ENCODE measurements around the gene TRIM65.
A peak's percentile ranks its signal among the peaks of the same experiment; 100 is the strongest.

The TRIM65 gene, protein sequence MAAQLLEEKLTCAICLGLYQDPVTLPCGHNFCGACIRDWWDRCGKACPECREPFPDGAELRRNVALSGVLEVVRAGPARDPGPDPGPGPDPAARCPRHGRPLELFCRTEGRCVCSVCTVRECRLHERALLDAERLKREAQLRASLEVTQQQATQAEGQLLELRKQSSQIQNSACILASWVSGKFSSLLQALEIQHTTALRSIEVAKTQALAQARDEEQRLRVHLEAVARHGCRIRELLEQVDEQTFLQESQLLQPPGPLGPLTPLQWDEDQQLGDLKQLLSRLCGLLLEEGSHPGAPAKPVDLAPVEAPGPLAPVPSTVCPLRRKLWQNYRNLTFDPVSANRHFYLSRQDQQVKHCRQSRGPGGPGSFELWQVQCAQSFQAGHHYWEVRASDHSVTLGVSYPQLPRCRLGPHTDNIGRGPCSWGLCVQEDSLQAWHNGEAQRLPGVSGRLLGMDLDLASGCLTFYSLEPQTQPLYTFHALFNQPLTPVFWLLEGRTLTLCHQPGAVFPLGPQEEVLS

DNA sequence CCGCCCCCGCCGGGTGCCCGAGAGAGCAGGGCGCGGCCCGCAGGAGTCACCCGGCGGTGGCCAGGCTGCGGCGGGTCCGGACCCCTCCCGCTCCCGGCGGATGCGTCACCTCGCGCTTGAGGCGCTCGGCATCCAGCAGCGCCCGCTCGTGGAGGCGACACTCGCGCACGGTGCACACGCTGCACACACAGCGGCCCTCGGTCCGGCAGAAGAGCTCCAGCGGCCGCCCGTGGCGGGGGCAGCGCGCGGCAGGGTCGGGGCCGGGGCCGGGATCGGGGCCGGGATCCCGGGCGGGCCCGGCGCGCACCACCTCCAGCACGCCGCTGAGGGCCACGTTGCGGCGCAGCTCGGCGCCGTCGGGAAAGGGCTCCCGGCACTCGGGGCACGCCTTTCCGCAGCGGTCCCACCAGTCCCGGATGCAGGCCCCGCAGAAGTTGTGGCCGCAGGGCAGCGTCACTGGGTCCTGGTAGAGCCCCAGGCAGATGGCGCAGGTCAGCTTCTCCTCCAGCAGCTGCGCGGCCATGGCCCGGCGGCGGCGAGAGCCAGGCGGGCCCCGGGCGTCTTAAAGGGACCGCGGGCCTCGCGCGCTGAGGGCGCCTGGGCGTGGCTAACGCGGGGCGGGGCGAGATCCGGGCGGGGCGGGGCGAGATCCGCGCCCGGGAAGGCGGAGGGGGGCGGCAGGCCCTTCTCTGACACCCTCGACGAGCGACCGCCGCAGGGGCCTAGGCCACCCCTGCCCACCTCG, at the start of gene TRIM65:
TRIM65 (minus strand) TSS at position 537 of the 745 bp plus-strand sequence; CDS start at position 523, 14 bp downstream.
- peak; percentile 41 to 80 for DNase-seq

DNA sequence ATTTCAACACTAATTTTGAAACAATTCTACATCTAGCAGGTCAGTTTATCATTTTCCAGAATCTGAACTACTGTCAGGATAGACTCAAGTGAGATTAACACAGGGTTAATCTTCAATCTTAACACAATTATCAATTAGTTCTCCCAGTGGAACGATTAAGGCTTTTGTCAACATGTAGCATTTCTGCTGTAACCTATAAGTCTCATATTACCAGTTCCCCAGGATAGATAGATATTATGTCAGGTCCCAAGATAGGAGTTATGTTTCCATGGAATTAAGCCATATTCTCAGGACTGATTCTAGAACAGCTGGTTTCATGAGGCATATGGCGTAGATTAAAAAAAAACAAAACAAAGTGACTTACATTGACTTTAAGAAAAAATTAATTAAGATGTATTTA, 48.5 kb upstream of the TRIM65 start:
- DNase-seq = no peak

DNA sequence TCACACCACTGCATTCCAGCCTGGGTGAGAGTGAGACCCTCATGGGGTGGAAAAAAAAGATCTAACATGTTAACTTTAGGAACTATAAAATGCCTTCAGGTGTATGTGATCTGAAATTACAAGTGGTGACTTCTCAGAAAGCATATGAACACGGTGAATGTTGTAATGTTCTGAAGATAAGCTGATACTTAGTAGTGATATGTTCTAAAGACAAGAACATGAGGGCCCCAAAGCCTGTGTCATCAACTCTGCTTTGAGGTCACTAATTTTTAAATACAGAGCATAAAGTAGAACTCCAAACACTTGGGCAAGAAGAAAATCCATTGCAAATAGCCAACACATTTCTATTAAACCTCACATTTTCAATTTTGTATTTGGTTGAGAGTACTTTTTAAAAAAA, 46.7 kb upstream of the TRIM65 start:
- no peak for DNase-seq

DNA sequence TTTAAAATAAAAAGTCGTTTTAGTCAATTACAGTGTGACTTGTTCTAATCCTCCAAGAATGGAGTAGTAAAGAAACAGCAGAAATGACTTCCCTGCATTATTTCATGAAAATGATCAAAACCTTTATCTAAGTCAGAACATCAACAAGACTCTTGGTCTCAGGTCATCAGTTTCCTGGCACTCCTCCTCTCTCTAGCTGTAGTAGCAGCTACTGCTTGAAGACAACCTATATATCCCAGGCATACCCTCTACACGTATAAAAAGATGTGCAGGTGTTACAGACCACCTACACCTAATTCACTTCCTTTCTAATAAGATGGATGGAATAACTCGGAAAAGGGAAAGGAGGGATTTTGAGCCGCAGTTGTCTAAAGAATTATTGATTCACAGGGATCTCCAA, 45.7 kb upstream of the TRIM65 start:
- DNase-seq = no peak

DNA sequence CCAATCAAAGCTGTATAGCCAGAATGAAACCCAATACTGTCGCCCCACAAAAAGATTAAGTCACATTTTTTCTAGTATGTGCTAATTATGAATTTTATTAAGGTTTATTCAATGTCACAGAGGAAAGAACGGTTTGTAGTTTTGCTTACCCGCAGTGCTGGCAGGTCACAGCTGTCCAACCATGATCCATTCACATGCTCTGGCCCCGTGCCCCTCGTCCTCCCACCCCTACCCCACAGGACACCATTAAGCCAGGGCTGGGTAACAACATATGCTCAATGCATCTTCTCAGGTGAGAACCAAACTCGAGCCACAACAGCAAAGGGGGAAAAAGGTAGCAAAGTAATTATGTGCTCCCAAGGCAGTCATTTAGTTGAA, 44.7 kb upstream of the TRIM65 start:
- DNase-seq = no peak

DNA sequence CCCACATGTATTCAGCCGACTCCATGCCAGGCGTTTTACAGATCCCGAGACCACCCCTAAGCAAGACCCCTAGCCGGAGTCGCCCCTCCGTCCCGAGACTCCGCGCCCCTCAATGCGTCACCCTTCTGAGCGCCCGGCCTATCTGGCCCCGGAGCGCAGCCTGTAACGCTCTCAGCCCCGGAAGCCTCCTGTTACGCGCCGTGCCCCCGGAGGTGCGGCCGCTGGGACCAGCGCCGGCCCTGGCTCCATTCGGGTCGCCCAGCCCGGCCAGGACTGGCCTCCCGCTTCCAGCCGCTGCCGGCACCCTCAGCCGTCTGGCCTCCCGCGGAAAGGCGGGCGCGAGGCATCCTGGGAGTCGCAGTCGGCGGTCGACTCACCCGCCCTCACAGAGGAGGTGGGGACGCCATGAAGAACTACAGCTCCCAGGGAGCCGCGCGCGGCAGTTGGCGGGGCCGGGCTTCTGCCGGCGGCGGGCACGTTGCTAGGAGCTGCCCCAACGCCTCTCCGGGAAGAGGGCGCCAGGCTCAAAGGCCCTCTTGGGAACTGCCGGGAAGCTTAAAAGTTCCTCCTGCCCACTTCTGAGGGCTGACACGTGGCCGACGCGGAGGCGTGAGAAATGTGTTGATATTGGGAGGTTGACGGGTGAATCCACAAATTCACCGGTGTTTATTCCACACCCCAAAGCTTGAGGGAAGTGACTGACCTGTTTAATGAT, 44.1 kb upstream of the TRIM65 start, which contains the start of gene FBF1:
FBF1 (minus strand) TSS at position 316 of the 715 bp plus-strand sequence. CDS start 2,893 bp downstream, outside the sequence.
- peak; percentile 71 to 73 for DNase-seq

DNA sequence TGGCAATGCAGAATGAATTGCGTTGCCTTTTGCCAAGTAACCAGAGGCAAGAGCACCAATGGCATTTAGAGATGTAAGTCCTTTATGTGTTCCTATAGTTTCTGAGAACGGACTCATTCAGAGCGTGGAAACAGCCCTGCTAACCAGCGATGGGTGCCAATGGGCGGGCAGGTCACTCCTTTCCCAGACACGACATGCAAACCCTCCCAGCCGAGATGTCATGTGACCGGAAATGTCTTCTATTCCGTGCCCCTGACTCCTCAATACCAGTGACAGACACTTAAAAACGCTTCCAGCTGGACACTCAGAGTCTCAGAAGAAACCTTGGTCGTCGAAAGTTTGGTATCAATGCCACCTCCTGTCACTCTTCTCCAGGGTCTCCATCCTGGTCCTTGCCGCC, 40.9 kb upstream of the TRIM65 start:
- no peak for DNase-seq

DNA sequence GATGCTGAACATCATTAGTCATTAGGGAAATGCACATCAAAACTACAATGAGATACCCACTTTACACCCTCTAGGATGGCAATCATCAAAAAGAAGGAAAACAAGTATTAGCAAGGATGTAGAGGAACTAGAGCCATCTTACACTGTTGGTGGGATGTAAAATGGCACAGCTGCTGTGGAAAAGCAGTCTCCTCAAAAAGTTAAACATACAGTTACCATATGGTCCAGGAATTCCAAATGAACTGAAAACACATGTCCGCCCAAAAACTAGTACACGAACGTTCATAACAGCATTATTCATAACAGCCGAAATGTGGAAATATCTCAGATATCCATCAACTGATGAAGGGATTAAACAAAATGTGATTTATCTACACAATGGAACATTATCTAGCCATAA, 37.1 kb upstream of the TRIM65 start:
- DNase-seq = no peak

DNA sequence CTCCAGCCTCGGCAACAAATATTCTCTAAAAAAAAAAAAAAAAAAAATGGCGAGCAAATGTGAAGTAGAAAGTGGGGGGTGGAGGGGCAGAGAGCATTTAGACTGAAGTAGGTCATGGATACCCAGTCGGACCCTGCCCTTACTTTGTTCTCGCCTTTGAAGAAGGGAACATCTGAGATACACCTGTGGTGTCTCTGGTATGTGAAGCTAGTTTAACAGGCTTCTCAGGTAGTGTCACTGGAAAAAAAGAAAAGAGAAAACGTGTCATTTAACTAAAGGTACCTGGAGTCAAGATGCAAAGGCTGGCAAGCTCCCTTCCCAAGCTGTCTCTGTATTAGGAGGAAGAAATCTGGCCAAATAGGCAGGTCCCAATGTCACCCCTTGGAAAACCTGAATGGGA, 36.1 kb upstream of the TRIM65 start:
- DNase-seq = no peak

DNA sequence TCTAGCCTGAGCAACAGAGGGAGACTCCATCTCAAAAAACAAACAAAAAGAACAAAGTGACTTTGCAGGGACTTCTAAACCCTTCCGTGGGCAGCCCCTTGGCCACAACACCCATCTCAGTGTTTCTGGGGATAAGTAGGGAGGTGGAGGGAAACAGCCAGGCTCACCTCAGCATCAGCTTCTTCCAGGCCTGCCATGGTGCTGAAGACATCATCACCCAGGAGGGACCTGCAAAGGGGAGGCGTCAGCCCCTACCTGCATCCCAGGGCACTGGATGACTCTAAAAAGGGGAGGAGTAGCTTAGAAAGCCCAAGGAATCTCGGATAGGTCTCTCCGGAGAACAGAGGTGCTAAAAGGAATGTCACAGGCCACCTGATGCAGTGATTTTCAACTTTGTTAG, 34.3 kb upstream of the TRIM65 start:
- DNase-seq = no peak

DNA sequence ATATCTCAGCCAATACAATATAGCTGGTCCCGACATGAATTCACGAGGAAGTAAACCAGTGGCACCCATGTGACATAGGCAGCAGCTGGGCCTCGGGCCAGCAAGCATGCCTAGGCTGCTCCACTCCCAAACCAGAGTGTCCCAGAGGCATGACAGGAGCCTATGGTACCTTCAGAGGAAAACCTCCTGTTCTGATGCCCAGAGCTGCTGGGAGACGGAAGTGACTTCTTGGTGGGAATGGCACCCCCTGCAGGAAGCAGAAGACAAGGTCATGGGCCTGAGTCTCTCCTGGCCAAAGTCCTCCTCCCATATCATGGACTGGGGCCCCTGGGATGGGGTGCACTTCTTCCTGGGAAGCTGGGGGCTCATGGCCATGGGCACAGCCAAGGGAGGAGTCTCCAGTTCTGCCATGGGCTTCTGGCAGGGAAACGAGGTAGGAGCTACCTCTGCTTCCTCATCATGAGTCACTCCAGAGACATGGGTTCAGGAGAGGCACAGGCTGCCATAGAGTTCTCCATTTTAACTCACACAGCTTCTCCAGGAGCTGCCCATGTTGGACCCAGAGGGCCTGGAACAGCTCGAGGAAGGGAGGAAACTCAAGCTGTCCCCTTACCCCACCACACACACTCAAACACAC, 30.7 kb upstream of the TRIM65 start:
- no peak for DNase-seq

DNA sequence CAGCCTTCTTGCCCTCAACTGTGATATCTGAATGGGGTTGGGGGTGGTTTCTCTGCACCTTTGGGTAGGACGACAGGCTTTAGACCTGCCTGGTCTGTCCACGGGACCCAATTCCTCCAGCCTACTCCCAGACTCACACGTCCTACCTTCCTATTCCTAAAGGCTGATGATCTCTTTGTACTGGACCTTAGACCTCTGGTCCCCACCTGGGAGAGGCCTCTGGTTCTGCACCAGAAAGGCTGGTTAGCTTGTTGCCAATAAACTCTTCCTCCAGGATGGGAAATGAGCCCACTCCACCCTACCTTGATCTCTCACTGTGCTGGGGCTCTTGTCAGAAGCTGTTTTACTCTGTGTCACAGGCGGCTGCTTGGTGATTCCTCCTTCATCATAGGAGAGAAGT, 29.7 kb upstream of the TRIM65 start:
- no peak for DNase-seq

DNA sequence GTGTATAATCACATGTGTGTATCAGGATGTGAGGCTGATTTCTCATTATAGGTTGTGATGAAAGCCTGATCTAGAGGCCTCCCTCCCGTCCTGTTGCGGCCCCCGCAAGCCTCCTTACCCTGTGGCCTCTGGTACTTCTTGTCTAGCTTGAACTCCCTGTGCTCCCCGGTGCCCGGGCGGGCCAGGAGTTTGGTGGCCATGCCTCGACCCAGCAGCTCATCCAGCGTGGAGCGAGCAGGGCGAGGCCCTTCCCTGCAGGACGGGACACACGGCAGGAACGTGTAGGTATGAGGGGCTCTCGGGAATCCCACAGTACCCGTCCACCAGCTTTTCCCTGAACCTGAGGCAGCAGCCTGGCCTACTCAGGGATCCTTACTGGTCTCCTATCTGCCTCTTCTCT, 29.2 kb upstream of the TRIM65 start:
- no peak for DNase-seq

DNA sequence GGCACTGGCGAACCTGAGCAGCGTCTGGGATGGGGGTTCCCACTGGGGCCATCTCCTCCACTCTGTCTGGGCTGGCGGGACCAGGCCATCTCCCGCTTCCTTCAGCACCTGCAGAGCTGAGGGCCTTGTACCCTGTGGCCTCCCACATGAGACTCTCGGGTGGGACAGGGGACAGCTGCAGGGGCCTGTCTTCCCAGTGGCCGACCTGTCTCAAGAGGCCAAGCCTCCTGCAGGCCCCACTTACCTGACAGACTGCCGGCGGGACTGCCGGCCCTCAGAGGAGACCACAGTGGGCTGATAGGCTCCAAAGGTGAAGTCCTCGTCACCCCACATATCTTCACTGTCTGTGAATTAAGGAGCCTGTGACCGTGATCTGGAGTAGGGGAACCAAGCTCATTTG, 28.4 kb upstream of the TRIM65 start:
- no peak for DNase-seq

DNA sequence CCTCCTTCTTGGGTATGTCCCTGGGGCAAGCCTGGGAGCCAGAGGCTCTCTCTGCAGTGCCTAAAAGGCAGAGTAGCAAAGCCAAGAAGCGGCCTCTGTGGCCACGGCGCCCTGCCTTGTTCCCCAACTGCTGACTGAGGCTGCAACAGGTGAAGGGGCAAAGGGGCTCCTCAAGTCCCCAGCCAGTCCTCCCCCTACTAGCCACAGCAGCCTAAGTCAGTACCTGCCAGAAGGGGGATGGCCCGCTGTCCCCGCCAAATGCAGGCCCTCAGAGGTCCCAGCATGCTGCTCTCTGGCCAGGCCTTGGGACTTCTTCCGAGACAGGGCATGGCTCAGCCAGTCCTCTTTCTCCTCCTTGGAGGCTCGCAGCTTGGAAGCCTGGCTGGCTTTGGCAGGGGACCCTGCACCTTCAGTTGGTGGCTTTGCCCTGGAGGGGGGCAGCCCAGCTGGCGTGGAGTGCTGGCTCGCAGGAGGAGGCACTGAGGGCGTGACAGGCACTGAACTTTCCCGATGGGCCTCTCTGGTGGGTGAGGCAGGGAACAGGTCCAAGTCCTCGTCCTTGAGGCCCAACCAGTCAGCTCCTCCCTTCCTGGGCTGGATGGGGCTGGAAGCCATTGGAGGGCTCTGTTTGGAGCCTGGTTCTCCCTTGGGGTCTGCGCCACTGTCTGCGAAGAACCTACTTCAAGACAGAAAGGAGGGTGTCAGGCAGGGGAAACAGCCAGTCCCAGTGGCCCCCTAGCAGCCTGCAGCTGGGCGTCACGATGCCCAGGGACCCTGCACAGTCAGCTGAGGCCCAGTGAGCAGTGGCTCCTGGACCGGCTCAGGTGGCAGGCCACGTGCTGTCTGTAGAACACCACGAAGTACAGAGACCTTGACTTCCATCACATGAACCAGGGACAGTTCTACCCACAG, 26.5 kb upstream of the TRIM65 start:
- DNase-seq = no peak

DNA sequence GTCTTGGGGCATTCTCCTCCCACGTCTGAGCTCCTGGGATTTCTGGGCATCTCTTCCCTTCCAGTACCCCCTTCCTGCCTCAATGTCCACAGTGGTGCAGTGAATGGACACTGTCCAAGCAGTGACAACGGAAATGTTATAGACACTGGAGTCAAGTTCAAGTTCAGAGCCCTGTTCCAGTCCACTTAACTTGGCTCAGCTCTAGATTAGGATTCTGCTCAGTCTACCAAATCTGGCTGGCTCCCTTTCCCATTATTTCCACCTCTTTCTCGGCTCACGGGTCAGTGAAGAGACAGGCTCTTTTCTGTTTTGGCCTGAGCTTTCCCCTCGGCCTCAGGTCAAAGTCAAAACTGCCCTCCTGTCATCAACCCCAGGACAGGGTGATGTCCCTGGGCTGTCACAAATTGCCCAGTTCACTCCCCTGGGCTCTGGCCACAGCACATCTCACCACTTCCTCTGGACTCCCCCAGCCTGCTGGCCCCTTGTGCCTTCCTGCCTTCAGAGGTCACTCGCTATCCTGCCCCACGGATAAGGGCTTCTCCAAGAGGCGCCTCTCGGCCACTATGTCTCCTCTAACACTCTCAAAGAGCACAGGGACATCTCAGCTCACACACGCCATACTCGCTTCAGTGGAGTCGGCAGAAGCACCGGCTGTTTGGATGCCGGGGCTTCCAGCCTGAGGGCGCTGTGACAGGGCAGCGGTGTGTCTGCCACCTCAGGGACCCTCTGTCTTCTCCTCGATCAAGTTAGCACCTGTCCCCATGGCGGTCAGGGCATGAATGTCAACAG, 25.6 kb upstream of the TRIM65 start:
- no peak for DNase-seq

DNA sequence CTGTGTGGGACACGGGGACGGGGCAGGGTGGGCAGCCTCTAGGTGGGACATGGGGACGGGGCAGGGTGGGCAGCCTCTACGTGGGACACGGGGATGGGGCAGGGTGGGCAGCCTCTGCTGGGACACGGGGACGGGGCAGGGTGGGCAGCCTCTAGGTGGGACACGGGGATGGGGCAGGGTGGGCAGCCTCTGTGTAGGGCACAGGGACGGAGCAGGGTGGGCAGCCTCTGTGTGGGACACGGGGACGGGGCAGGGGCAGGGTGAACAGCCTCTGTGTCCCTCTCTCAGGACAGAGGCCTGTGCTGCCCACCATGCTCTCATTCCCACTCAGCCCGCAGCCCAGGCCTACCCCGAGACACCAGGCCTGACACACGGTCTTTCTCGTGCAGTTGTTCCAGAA, 24.8 kb upstream of the TRIM65 start:
- DNase-seq = no peak

DNA sequence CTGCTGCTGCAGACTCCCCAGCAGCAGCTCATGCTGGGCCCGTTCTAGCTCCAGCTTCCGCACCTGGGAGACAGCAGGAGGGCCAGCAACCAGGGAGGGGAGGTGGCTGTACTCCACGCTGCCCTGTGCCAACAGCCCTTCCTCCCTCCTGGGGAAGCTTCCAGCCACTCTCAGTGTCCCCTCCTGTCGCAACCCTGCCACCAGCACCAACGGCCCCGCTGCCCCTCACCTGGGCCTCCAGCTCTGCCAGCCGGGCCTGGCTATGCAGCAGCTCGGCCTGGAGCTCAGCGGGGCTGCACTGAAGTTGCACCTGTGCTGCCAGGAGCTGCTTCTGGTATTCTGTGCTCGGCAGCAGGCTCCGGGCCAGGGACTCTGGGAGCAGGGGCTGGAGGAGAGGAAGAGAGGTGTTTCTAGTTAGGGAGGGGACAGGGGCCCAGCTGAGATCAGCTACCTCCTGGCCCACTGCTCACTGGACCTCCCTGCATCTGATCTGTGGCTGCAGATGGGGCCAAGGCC, 23.4 kb upstream of the TRIM65 start:
- DNase-seq = no peak

DNA sequence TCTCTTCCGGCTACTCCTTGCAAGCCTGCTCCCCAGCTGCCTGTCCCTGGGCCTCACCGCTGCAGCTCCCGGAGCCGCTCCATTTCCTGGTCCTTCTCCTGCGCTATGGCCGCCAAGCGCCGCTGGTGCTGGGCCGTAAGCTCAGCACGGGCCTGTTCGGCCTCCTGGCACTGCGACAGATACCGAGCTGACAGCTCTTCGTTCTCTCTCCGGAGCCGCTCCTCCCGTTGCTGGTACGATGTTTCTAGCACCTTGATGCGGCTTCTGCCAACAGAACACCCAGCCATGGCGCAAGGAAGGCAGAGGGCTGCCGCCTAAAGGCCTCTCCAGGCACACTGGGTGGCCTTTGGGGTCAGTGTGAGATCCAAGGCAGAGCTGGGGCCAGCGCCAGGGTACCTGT, 22.9 kb upstream of the TRIM65 start:
- no peak for DNase-seq

DNA sequence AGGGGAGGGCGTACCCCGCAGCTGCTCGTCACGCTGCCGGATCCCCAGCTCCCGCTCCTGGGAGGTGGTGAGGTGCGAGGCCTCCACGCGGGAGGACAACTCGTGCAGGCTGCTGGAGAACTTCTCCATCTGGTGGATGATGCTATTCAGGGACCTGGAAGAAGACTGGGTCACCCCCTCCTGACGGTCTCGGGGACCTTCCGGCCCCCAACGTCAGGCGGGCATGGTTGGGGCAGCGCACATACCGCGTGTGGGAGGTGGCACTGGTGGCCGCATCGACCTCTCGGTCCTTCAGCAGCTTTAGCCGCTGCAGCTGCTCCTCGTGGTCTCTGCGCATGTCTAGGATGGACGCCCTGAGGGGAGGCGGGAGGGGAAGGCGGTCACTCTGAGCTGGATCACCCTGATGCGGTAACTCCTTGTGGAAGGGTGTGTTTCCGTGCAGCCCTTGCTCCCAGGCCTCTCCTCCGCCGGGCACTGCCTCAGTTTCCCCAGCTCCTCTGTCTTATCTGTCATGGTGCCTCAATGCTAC, 21.2 kb upstream of the TRIM65 start:
- no peak for DNase-seq

Measured in bone marrow (tissue), 2 donors.